ENCODE measurements around the gene KCNK4. TPM values are rescaled to one million over a fixed set of nuclear protein-coding genes. Genes with fewer than 3 reads are reported as not detected.
A peak's percentile ranks its signal among the peaks of the same experiment; 100 is the strongest.

Gene KCNK4
- polyA plus RNA-seq, 1 donor: 0.09 TPM

DNA sequence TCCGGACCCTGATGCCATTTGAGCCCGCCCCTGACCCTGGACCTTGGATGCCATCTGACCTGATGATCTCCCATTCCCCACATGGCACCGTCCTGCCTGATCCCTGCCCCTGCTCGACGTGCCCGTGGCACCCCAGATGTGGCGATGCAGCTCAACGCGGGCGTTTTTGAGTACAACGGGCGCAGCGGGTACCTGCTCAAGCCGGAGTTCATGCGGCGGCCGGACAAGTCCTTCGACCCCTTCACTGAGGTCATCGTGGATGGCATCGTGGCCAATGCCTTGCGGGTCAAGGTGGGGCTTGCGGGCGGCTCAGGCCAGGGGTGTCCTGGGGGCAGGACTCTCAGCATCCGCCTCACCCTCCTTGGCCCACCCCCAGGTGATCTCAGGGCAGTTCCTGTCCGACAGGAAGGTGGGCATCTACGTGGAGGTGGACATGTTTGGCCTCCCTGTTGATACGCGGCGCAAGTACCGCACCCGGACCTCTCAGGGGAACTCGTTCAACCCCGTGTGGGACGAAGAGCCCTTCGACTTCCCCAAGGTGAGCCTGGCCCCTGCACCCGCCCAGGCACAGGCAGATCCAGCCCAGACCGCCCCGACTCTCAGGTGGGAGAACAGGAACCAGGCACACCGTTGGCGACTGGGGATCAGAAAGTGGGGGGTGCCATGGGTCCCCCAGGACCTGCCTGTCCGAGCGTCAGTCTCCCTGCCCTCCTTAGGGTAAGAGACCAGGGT lies 28.7 kb upstream of the KCNK4 start:
- Histone ChIP-seq H3K4me3 (ENCODE audit: low read length) (no peak overlapping the region), H3K27ac (ENCODE audit: low read length) (no peak overlapping the region), H3K27me3 (ENCODE audit: control insufficient read depth, insufficient read depth, low read length) (no peaks in the 10 kb centered on the region), H3K9me3 (ENCODE audit: control insufficient read depth, low read depth, low read length) (no peaks in the 10 kb centered on the region), H3K36me3 (ENCODE audit: control insufficient read depth, insufficient read depth, low read length) (peaks cover 92% of the 10 kb centered on the region), H3K4me1 (ENCODE audit: control insufficient read depth, insufficient read depth, low read length) (peaks cover 5% of the 10 kb centered on the region)
- no CpG with 5 or more reads among the region's 42 CpGs for WGBS (ENCODE audit: insufficient coverage, low lambda C conversion rate)
- DNase-seq: no peak

- 80% methylated on average over 2 of the region's 29 CpGs for WGBS (ENCODE audit: insufficient coverage, low lambda C conversion rate)
- no peak for DNase-seq
- Histone ChIP-seq H3K36me3 (ENCODE audit: control insufficient read depth, insufficient read depth, low read length) (peaks cover 94% of the 10 kb centered on the region), H3K4me3 (ENCODE audit: low read length) (no peak overlapping the region), H3K9me3 (ENCODE audit: control insufficient read depth, low read depth, low read length) (no peaks in the 10 kb centered on the region), H3K4me1 (ENCODE audit: control insufficient read depth, insufficient read depth, low read length) (peaks cover 13% of the 10 kb centered on the region), H3K27me3 (ENCODE audit: control insufficient read depth, insufficient read depth, low read length) (no peaks in the 10 kb centered on the region), H3K27ac (ENCODE audit: low read length) (no peak overlapping the region)
Measured at GRCh38 chr11:64263021-64263946, 27.8 kb upstream of the KCNK4 start.

GRCh38 chr11:64263947-64264317 lies 27.2 kb upstream of the KCNK4 start:
- WGBS (ENCODE audit: insufficient coverage, low lambda C conversion rate): no CpG with 5 or more reads among the region's 8 CpGs
- no peak overlapping the region for H3K4me3 ChIP-seq (ENCODE audit: low read length)
- DNase-seq: no peak
- H3K27ac ChIP-seq (ENCODE audit: low read length): no peak overlapping the region
- H3K36me3 ChIP-seq (ENCODE audit: control insufficient read depth, insufficient read depth, low read length): peaks cover 90% of the 10 kb centered on the region
- no peaks in the 10 kb centered on the region for H3K9me3 ChIP-seq (ENCODE audit: control insufficient read depth, low read depth, low read length)
- no peaks in the 10 kb centered on the region for H3K27me3 ChIP-seq (ENCODE audit: control insufficient read depth, insufficient read depth, low read length)
- H3K4me1 ChIP-seq (ENCODE audit: control insufficient read depth, insufficient read depth, low read length): peaks cover 19% of the 10 kb centered on the region

- H3K9me3 ChIP-seq (ENCODE audit: control insufficient read depth, low read depth, low read length): no peaks in the 10 kb centered on the region
- whole genome bisulfite sequencing (ENCODE audit: insufficient coverage, low lambda C conversion rate): no CpG with 5 or more reads among the region's 10 CpGs
- DNase-seq: no peak
Measured at GRCh38 chr11:64264371-64264852, 26.7 kb upstream of the KCNK4 start.

DNA sequence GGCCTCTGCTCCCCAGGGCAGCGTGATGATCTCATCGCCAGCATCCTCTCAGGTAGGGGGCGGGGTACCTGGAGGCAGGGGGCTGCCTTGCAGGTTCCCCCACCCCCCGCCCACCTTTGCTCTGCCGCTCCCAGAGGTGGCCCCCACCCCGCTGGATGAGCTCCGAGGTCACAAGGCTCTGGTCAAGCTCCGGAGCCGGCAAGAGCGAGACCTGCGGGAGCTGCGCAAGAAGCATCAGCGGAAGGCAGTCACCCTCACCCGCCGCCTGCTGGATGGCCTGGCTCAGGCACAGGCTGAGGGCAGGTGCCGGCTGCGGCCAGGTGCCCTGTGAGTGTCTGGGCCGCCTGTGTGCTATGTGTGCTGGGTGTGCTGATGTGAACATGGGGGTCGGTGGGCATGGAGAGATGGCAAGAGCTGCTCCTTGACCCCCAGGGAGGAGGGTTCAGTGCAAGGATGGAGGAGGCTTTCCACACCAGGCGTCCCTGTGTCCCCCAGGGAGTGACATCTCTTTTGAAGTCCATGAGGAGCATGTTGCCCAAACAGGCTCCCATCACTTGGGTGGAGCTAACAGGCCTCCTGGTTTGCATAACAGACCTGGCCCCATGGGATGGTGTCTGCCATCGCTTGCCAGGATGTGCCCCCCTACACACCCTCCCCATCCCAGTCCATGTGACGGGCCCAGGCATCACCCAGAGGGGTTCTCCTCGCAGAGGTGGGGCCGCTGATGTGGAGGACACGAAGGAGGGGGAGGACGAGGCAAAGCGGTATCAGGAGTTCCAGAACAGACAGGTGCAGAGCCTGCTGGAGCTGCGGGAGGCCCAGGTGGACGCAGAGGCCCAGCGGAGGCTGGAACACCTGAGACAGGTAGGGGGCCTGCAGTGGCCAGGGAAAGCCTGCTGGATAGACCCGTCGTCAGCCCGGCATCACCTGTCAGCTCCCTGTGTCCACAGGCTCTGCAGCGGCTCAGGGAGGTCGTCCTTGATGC lies 25.6 kb upstream of the KCNK4 start:
- H3K4me1 ChIP-seq (ENCODE audit: control insufficient read depth, insufficient read depth, low read length): peaks cover 17% of the 10 kb centered on the region
- WGBS (ENCODE audit: insufficient coverage, low lambda C conversion rate): no CpG with 5 or more reads among the region's 35 CpGs
- H3K4me3 ChIP-seq (ENCODE audit: low read length): no peak overlapping the region
- H3K27ac ChIP-seq (ENCODE audit: low read length): no peak overlapping the region
- no peaks in the 10 kb centered on the region for H3K9me3 ChIP-seq (ENCODE audit: control insufficient read depth, low read depth, low read length)
- no peak for DNase-seq
- no peaks in the 10 kb centered on the region for H3K27me3 ChIP-seq (ENCODE audit: control insufficient read depth, insufficient read depth, low read length)
- peaks cover 74% of the 10 kb centered on the region for H3K36me3 ChIP-seq (ENCODE audit: control insufficient read depth, insufficient read depth, low read length)

More at GRCh38 chr11:64264371-64264852, 26.7 kb upstream of the KCNK4 start:
- H3K4me3 ChIP-seq (ENCODE audit: low read length): no peak overlapping the region
- peaks cover 20% of the 10 kb centered on the region for H3K4me1 ChIP-seq (ENCODE audit: control insufficient read depth, insufficient read depth, low read length)
- H3K27ac ChIP-seq (ENCODE audit: low read length): no peak overlapping the region
- H3K36me3 ChIP-seq (ENCODE audit: control insufficient read depth, insufficient read depth, low read length): peaks cover 85% of the 10 kb centered on the region
- no peaks in the 10 kb centered on the region for H3K27me3 ChIP-seq (ENCODE audit: control insufficient read depth, insufficient read depth, low read length)

DNA sequence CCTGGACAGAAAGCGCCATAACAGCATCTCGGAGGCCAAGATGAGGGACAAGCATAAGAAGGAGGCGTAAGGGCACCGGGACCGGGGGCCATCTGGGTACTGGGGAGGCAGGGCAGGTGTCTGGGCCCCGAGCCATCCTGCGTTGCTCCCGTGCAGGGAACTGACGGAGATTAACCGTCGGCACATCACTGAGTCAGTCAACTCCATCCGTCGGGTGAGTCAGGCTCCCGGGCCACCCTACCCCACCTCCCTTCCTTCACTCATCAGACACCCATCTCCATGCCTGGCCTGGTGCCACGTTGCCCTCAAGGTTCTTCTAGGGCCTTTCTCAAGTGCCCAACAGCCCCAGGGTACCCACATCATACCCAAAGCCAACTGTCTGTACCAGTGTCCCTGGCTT lies 24.8 kb upstream of the KCNK4 start:
- H3K36me3 ChIP-seq (ENCODE audit: control insufficient read depth, insufficient read depth, low read length): peaks cover 68% of the 10 kb centered on the region
- H3K4me1 ChIP-seq (ENCODE audit: control insufficient read depth, insufficient read depth, low read length): peaks cover 17% of the 10 kb centered on the region
- no peak overlapping the region for H3K27ac ChIP-seq (ENCODE audit: low read length)
- WGBS (ENCODE audit: insufficient coverage, low lambda C conversion rate): 92% methylated on average over 7 of the region's 15 CpGs
- no peak for DNase-seq
- no peaks in the 10 kb centered on the region for H3K27me3 ChIP-seq (ENCODE audit: control insufficient read depth, insufficient read depth, low read length)
- H3K9me3 ChIP-seq (ENCODE audit: control insufficient read depth, low read depth, low read length): no peaks in the 10 kb centered on the region
- no peak overlapping the region for H3K4me3 ChIP-seq (ENCODE audit: low read length)

DNA sequence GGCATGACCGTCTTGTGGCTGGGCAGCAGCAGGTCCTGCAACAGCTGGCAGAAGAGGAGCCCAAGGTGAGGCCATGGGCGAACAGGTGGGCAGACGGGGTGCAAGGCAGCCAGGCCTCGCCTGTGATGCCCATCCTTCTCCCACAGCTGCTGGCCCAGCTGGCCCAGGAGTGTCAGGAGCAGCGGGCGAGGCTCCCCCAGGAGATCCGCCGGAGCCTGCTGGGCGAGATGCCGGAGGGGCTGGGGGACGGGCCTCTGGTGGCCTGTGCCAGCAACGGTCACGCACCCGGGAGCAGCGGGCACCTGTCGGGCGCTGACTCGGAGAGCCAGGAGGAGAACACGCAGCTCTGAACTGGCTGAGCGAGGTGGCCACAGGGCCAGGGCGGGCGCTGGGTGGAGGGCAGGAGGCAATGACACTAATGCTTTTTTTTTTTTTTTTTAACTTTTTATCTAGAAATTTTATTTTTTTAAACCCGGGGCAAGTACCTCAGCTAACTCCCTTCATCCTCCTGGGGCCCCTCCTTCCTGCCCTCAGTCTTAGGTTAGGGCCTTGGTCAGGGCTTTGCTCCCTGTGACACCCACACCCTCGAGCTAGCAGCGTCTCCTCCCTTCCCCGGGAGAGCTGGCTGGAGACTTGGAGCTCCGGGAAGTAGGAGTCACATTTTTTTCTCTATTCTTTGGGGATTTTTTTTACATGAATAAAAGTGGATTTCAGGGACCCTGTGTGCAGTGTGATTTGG lies 23.7 kb upstream of the KCNK4 start:
- no peaks in the 10 kb centered on the region for H3K9me3 ChIP-seq (ENCODE audit: control insufficient read depth, low read depth, low read length)
- no peak overlapping the region for H3K27ac ChIP-seq (ENCODE audit: low read length)
- no peak for DNase-seq
- no peaks in the 10 kb centered on the region for H3K27me3 ChIP-seq (ENCODE audit: control insufficient read depth, insufficient read depth, low read length)
- H3K4me3 ChIP-seq (ENCODE audit: low read length): no peak overlapping the region
- peaks cover 57% of the 10 kb centered on the region for H3K36me3 ChIP-seq (ENCODE audit: control insufficient read depth, insufficient read depth, low read length)
- peaks cover 25% of the 10 kb centered on the region for H3K4me1 ChIP-seq (ENCODE audit: control insufficient read depth, insufficient read depth, low read length)
- WGBS (ENCODE audit: insufficient coverage, low lambda C conversion rate): 20% methylated on average over 1 of the region's 27 CpGs

DNA sequence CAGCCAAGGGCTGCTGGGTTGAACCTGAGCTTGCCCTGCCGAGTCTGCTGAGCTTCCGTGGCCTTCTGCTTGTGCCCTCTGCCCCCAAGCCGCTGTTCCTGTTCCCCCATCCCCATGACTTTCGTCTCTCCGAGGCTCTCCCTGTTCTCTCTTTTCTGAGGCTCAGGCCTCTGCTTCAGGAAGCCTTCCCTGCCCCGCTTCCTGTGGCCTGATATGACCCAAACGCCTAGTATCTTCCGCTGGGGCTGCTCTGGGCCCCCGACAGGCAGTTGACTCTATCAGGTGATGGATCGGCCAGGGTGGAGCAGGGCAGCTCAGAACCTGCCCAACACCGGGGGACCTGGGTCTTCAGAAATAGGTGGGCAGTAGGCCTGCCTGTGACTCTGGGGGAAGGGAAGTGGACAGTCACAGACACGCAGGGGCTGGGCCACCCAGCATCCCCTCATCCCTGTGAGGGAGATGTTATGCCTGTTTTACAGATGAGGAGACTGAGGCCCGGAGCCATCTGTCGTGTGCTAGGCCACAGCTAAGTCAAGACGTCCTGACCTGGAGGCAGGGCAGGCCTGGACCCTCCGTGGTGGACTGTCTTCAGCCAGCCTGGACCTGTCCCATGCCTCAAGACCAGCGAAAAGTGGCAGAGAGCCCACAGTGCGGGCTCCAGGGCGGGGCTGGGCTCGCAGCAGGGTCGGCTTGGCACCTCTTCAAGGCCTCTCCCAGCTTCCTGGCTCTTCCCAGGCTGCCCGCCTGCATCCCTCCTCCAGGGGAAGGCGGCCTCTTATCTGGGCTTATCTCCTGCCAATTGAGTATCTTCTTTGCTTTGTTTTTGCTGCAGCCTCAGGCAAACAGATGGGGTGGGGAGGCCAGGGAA lies 22.8 kb upstream of the KCNK4 start:
- peak overlapping the region; percentile 93 for H3K27ac ChIP-seq (ENCODE audit: low read length)
- peak in 1 of 2 donors; percentile 50 for DNase-seq
- peak overlapping the region; percentile 78 for H3K4me3 ChIP-seq (ENCODE audit: low read length)
- H3K9me3 ChIP-seq (ENCODE audit: control insufficient read depth, low read depth, low read length): no peaks in the 10 kb centered on the region
- peaks cover 48% of the 10 kb centered on the region for H3K36me3 ChIP-seq (ENCODE audit: control insufficient read depth, insufficient read depth, low read length)
- WGBS (ENCODE audit: insufficient coverage, low lambda C conversion rate): 80% methylated on average over 1 of the region's 23 CpGs
- H3K4me1 ChIP-seq (ENCODE audit: control insufficient read depth, insufficient read depth, low read length): peaks cover 31% of the 10 kb centered on the region
- H3K27me3 ChIP-seq (ENCODE audit: control insufficient read depth, insufficient read depth, low read length): no peaks in the 10 kb centered on the region

Data from large intestine (tissue), 3 donors.